ENCODE measurements around the gene RPGR.
A peak's percentile ranks its signal among the peaks of the same experiment; 100 is the strongest.

- peak; percentile 23 for TF ChIP-seq CTCF (conservative IDR thresholded peaks at IDR 0.05)
- TF ChIP-seq ZFX (IDR thresholded peaks at IDR 0.05): no peak
Observed at GRCh38 chrX:38335382-38335781, 8.1 kb upstream of the RPGR start.

Measured in C4-2B (cell line).